GM21619 (cell line): ENCODE measurements around the gene SPAG16.
A peak's percentile ranks its signal among the peaks of the same experiment; 100 is the strongest.
"Not testable (repeated sequence)": the region's sequence is repeated elsewhere in the genome, so short reads cannot be mapped to it uniquely, and the experiment has no call there.

Experiments used
- ATAC-seq: cut with Tn5 transposase; IDR thresholded peaks from one replicate; pipeline ENCODE4 v1.9.1; 2021; ENCODE audit not compliant: unreplicated experiment

The SPAG16 gene

GRCh38 chr2:213689585-213689984 is 405.3 kb downstream of the SPAG16 start:
- ATAC-seq, result no peak

- no peak for ATAC-seq
Observed at GRCh38 chr2:213691351-213691750, 407.1 kb downstream of the SPAG16 start.

- ATAC-seq, result peak; percentile 78
Observed at GRCh38 chr2:213696442-213696841, 412.2 kb downstream of the SPAG16 start.

- not testable (repeated sequence) for ATAC-seq
Observed at GRCh38 chr2:213701365-213701764, 417.1 kb downstream of the SPAG16 start.

- ATAC-seq, result no peak
Observed at GRCh38 chr2:213703406-213704098, 419.3 kb downstream of the SPAG16 start.

GRCh38 chr2:213710164-213710563 is 425.9 kb downstream of the SPAG16 start:
- no peak for ATAC-seq

GRCh38 chr2:213718411-213718810 is 434.1 kb downstream of the SPAG16 start:
- not testable (repeated sequence) for ATAC-seq

- no peak for ATAC-seq
Observed at GRCh38 chr2:213722565-213722964, 438.3 kb downstream of the SPAG16 start.

- no peak for ATAC-seq
Observed at GRCh38 chr2:213723041-213723560, 438.8 kb downstream of the SPAG16 start.

GRCh38 chr2:213723707-213724106 is 439.4 kb downstream of the SPAG16 start:
- ATAC-seq, result no peak

- ATAC-seq, result no peak
Observed at GRCh38 chr2:213726101-213726500, 441.8 kb downstream of the SPAG16 start.

- ATAC-seq, result peak; percentile 84
Observed at GRCh38 chr2:213733893-213734292, 449.6 kb downstream of the SPAG16 start.

- ATAC-seq, result peak; percentile 83
Observed at GRCh38 chr2:213740453-213740852, 456.2 kb downstream of the SPAG16 start.

GRCh38 chr2:213751446-213751845 is 467.2 kb downstream of the SPAG16 start:
- peak; percentile 85 for ATAC-seq

- no peak for ATAC-seq
Observed at GRCh38 chr2:213752575-213752974, 468.3 kb downstream of the SPAG16 start.

GRCh38 chr2:213757525-213757924 is 473.3 kb downstream of the SPAG16 start:
- no peak for ATAC-seq

GRCh38 chr2:213763354-213763753 is 479.1 kb downstream of the SPAG16 start:
- ATAC-seq, result no peak

GRCh38 chr2:213763963-213764362 is 479.7 kb downstream of the SPAG16 start:
- ATAC-seq, result no peak

- ATAC-seq, result no peak
Observed at GRCh38 chr2:213764849-213765248, 480.6 kb downstream of the SPAG16 start.

GRCh38 chr2:213766062-213766461 is 481.8 kb downstream of the SPAG16 start:
- peak; percentile 34 for ATAC-seq

- peak; percentile 96 for ATAC-seq
Observed at GRCh38 chr2:213766465-213766901, 482.2 kb downstream of the SPAG16 start.

GRCh38 chr2:213787869-213788268 is 503.6 kb downstream of the SPAG16 start:
- no peak for ATAC-seq

- ATAC-seq, result no peak
Observed at GRCh38 chr2:213789940-213790339, 505.7 kb downstream of the SPAG16 start.
